Panc1 (cell line): Measurements from ENCODE around the gene RAPGEFL1. TPM values are rescaled to one million over a fixed set of nuclear protein-coding genes. Genes with fewer than 3 reads are reported as not detected.

Experiments
- ATAC-seq: fragments of 200-7000 bp; cut with Tn5 transposase; 2 replicates; pipeline ENCODE4 v1.9.1; 2020; ENCODE audit warnings: mild to moderate bottlenecking, moderate library complexity
- BruUV-seq: library from RNA; stranded (reverse); fragments of 400-500 nt; replicated peaks from 2 replicates; lab custom pipeline; 2021; lab: Mats Ljungman, UMichigan
- CTCF ChIA-PET: fragments of 300-600 bp; sonication (Branson Sonifier 250); formaldehyde crosslinking; loops from one replicate; lab custom pipeline; 2022; ENCODE audit warnings: antibody characterized with exemption; lab: Charles Lee
- POLR2A ChIA-PET: fragments of 300-600 bp; sonication (Branson Sonifier 250); formaldehyde crosslinking; loops from one replicate; lab custom pipeline; 2022; ENCODE audit warnings: antibody characterized with exemption; lab: Charles Lee
- DNase-seq: peaks from one replicate; pipeline ENCODE4 v3.0.0-alpha.2; 2010; ENCODE audit warnings: low read depth, low spot score
- H3K27ac ChIP-seq: 2 replicates; pipeline ENCODE4 v1.5.1; 2011; ENCODE audit warnings: mild to moderate bottlenecking, low read length, inconsistent platforms
- H3K27me3 ChIP-seq: fragments of 200-500 bp; sonication (Bioruptor generic); 2 replicates; pipeline ENCODE4 v1.6.0; 2014; ENCODE audit warnings: low read length, inconsistent platforms; ENCODE audit not compliant: control insufficient read depth, insufficient read depth
- H3K36me3 ChIP-seq: fragments of 200-500 bp; sonication (Bioruptor generic); 2 replicates; pipeline ENCODE4 v1.5.1; 2014; ENCODE audit warnings: inconsistent platforms, mild to moderate bottlenecking, low read length, moderate library complexity; ENCODE audit not compliant: control insufficient read depth, insufficient read depth
- H3K4me1 ChIP-seq: 2 replicates; pipeline ENCODE4 v1.5.1; 2011; ENCODE audit warnings: inconsistent platforms, mild to moderate bottlenecking, low read length, moderate library complexity; ENCODE audit not compliant: control insufficient read depth, insufficient read depth
- H3K4me3 ChIP-seq, 2 experiments: 2 replicates each; pipeline ENCODE4 v1.5.1; 2011 to 2012; ENCODE audit warnings: low read depth in 2 of 2, low read length in 2 of 2, mild to moderate bottlenecking in 2 of 2, inconsistent platforms in 1 of 2, moderate library complexity in 1 of 2
- H3K9me3 ChIP-seq: fragments of 200-500 bp; sonication (Bioruptor generic); 2 replicates; pipeline ENCODE4 v1.5.1; 2014; ENCODE audit warnings: low read depth, mild to moderate bottlenecking, inconsistent platforms, low read length, moderate library complexity; ENCODE audit not compliant: control insufficient read depth, insufficient read depth
- CTCF ChIP-seq: fragments of 450-650 bp; IDR thresholded peaks from 2 replicates; pipeline ENCODE4 v1.5.1; 2017; ENCODE audit warnings: mild to moderate bottlenecking
- POLR2AphosphoS5 ChIP-seq: IDR thresholded peaks from 2 replicates; pipeline ENCODE4 v1.6.1; 2012; ENCODE audit warnings: mild to moderate bottlenecking, low read depth, low read length, moderate library complexity
- REST ChIP-seq, 2 experiments: IDR thresholded peaks; 2 replicates each; pipeline ENCODE4 v1.6.1; 2011 to 2012; ENCODE audit warnings: low read depth in 2 of 2, control low read depth in 1 of 2, low read length in 1 of 2, mild to moderate bottlenecking in 1 of 2, moderate library complexity in 1 of 2; ENCODE audit not compliant: insufficient read depth in 1 of 2
- SIN3A ChIP-seq: IDR thresholded peaks from 2 replicates; pipeline ENCODE4 v1.6.1; 2012; ENCODE audit warnings: low read depth, mild to moderate bottlenecking, low read length, moderate library complexity, borderline replicate concordance; ENCODE audit not compliant: insufficient read depth
- TCF7L2 ChIP-seq: IDR thresholded peaks from 2 replicates; pipeline ENCODE4 v1.6.1; 2011; ENCODE audit warnings: mild to moderate bottlenecking, low read depth, low read length, inconsistent platforms
- in situ Hi-C: cut with HindIII; loops from 2 replicates; pipeline ENCODE4 v1.10.0; 2016; ENCODE audit warnings: low sequenced_read_pairs, low pct_unique_long_range_greater_than_20kb
- intact Hi-C: fragments of 100-400 bp; cut with micrococcal nuclease; formaldehyde crosslinking; loops from one replicate; pipeline ENCODE4 v1.10.0; 2022; ENCODE audit not compliant: unreplicated experiment
- total RNA-seq: library from RNA; stranded (reverse); gene quantifications from one replicate; pipeline ENCODE4 v1.2.1, GENCODE V29; 2021; ENCODE audit not compliant: unreplicated experiment

RAPGEFL1 gene
- total RNA-seq, 1 experiment from 2014 or later: 6.5 TPM

GRCh38 chr17:40218740-40219593 is 41.7 kb downstream of the RAPGEFL1 start, which contains the start of gene WIPF2:
Gene WIPF2, plus strand, starts transcription at chr17:40219304. Its CDS starts 37,156 bp downstream, at chr17:40256460.
- ChIA-PET CTCF (interaction anchor here (0.6 to 1.8 kb wide), 10 partner anchors 13 to 201 kb away, joined by 3 to 8 read pairs (median 4); no protein-coding TSS in a partner anchor), POLR2A (interaction anchor here (0.6 to 0.7 kb wide), 5 partner anchors 11 to 316 kb away, joined by 3 to 7 read pairs (median 3); no protein-coding TSS in a partner anchor)
- Histone ChIP-seq H3K27ac (peak within 1 kb of the TSS; percentile 88), H3K4me1 (no peaks in the 10 kb centered on the region), H3K27me3 (no peaks in the 10 kb centered on the region), H3K9me3 (no peaks in the 10 kb centered on the region), H3K4me3 (peak within 1 kb of the TSS; percentile 68 to 70), H3K36me3 (no peaks in the 10 kb centered on the region)
- DNase-seq (peak; percentile 69), ATAC-seq (peak; percentile 99)
- in situ Hi-C loops (no loop called here), intact Hi-C loops (no loop called here)
- TSS peak; percentile 80 for BruUV-seq
- TF ChIP-seq SIN3A: no peak; the same call in 1 of the 2 replicates
- no peak for TF ChIP-seq TCF7L2
- TF ChIP-seq CTCF: no peak
- TF ChIP-seq POLR2AphosphoS5: peak; percentile 80

DNA sequence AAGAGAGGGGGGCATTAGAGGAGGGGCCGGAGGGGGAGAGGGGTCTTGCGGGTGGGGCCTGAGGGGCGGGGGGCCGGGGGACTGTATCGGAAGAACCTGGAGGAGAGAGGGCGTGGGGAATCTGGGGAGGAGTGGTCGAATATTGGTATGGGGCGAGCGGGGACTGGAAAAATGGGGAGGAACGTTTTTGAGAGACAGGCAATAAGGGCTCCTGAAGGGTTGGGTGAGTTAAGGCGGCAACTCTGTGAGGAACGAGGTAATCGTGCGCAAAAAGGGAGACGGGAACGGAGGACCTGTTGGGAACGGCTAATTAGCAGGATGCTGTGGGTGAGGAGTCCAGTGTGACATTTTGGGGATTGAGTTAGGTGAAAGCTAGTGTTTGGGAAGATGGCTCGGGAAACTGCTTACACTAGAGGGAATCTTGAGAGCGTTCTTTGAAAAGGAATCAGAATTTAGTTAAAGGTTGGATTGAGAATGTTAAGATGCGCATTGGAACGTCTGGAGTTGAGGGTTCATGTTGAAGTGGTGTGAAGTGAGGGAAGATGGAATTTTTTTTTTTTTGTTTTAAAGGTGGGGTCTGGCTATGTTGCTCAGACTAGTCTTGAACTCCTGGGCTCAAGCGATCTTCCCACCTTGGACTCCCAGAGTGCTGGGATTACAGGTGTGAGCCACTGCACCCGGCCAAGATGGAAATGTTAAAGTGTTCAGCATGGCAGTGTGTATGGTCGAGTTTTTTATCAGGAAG is 42.5 kb downstream of the RAPGEFL1 start:
- ChIA-PET POLR2A (interaction anchor here (0.6 kb wide), 3 partner anchors 19 to 315 kb away, joined by 3 read pairs; no protein-coding TSS in a partner anchor), CTCF (interaction anchor here (0.6 to 1.8 kb wide), 4 partner anchors 18 to 79 kb away, joined by 3 to 8 read pairs (median 4); no protein-coding TSS in a partner anchor)
- in situ Hi-C loops (no loop called here), intact Hi-C loops (no loop called here)
- Histone ChIP-seq H3K4me1 (no peaks in the 10 kb centered on the region), H3K36me3 (no peaks in the 10 kb centered on the region), H3K27ac (peak overlapping the region; percentile 86), H3K9me3 (no peaks in the 10 kb centered on the region), H3K4me3 (peak overlapping the region; percentile 68), H3K27me3 (no peaks in the 10 kb centered on the region)
- ATAC-seq (peak; percentile 73), DNase-seq (no peak)
- no peak for TF ChIP-seq REST (IDR thresholded peaks at IDR 0.05; ENCODE audit: insufficient read depth in 1 of 2, low read depth in 2 of 2, low read length in 1 of 2)
- no peak for TF ChIP-seq SIN3A
- no peak for TF ChIP-seq POLR2AphosphoS5
- TF ChIP-seq CTCF: no peak
- no peak for TF ChIP-seq TCF7L2
- BruUV-seq: TSS peak; percentile 95
